K562 treated with DMSO at 1 percent for 12 hours (cell line): ENCODE measurements around the gene UBA6. TPM values are rescaled to one million over a fixed set of nuclear protein-coding genes. Genes with fewer than 3 reads are reported as not detected.

Experiments used
- total RNA-seq: library from RNA; unstranded; fragments of 300-600 nt; gene quantifications from 2 replicates; pipeline ENCODE4 v1.2.3, GENCODE V29; 2022; ENCODE audit not compliant: insufficient read depth

The UBA6 gene
- total RNA-seq = 3.6 and 22.4 TPM in 2 replicates

GRCh38 chr4:67700738-67701516 is at the start of gene UBA6:
Gene UBA6 (minus strand): TSS chr4:67701155. CDS start chr4:67701119, 36 bp downstream.

Other genes with a start within 250 kb of the UBA6 start
- 4.5 and 12.5 TPM in 2 replicates for gene CENPC, start 155.7 kb downstream of the UBA6 start, total RNA-seq
- 1.2 and 1.9 TPM in 2 replicates for gene STAP1, start 142.4 kb downstream of the UBA6 start, total RNA-seq
- not detected in 2 replicates for gene GNRHR, start 53.2 kb upstream of the UBA6 start, total RNA-seq
- gene TMPRSS11D, start 182.8 kb upstream of the UBA6 start, total RNA-seq = not detected in 2 replicates